ENCODE data around the gene EFL1.

DNA sequence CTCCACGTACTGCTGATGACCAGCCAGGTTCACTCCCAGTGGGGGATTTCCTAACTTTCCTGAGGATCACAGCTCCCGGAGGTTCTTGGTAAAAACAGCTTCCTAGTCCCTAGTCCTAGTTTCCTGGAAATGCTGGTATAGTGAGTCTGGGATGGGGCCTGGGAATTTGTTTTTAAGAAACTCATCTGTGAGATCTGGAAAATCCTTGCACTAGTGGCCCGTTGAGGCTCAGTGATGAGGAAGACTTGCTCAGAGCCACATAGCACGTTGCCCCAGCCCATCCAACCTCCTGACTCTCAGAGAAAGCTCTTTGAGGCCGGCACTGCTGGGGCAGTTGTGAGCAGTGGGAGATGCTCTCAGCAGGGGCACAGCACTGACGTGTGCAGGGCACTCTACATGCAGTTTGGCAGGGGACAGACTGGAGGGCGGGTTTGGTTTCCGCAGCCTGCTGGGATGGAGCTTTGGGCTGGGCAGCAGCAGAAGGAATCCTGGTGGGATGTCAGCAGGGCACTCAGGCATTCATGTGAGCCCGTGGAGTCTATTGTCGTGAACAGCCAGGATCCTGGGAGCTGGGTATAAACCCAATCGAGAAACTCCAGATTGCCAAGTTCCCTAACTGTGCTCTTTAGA, 31.6 kb upstream of the EFL1 start:
- TF ChIP-seq, protein P1, sequence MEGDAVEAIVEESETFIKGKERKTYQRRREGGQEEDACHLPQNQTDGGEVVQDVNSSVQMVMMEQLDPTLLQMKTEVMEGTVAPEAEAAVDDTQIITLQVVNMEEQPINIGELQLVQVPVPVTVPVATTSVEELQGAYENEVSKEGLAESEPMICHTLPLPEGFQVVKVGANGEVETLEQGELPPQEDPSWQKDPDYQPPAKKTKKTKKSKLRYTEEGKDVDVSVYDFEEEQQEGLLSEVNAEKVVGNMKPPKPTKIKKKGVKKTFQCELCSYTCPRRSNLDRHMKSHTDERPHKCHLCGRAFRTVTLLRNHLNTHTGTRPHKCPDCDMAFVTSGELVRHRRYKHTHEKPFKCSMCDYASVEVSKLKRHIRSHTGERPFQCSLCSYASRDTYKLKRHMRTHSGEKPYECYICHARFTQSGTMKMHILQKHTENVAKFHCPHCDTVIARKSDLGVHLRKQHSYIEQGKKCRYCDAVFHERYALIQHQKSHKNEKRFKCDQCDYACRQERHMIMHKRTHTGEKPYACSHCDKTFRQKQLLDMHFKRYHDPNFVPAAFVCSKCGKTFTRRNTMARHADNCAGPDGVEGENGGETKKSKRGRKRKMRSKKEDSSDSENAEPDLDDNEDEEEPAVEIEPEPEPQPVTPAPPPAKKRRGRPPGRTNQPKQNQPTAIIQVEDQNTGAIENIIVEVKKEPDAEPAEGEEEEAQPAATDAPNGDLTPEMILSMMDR (IDR thresholded peaks at IDR 0.05) = no peak
- TF ChIP-seq POLR2A (IDR thresholded peaks at IDR 0.05) = no peak
